Activated CD8-positive, alpha-beta memory T cell treated with anti-CD3 and anti-CD28 coated beads, Interleukin-2, amount 50 U/mL, for 1 hour (primary cell): ENCODE measurements around the gene CIDEB.
A peak's percentile ranks its signal among the peaks of the same experiment; 100 is the strongest.

Experiments
- DNase-seq: peaks from one replicate; pipeline ENCODE4 v3.0.0-alpha.2; 2020; ENCODE audit errors: extremely low read depth

CIDEB gene

DNA sequence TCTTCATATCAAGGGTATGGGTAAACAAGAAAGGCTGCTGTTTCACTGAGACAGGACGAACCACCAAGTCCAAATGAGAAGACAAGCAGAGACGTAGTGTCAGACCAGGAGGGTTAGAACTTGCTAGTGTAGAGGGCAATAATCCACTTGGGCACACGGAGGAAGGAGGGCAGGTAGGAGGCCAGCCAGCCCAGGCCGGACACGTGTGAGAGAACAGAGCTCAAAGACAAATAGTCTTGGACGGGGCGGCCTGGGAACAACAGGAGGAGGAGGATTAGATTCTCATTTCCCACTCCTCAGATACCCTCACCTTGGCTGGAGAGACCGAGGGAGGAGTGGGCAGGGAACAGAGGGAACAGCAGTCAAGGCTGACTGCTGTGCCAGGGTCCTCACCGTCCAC lies 17.0 kb downstream of the CIDEB start:
- DNase-seq, result no peak

DNA sequence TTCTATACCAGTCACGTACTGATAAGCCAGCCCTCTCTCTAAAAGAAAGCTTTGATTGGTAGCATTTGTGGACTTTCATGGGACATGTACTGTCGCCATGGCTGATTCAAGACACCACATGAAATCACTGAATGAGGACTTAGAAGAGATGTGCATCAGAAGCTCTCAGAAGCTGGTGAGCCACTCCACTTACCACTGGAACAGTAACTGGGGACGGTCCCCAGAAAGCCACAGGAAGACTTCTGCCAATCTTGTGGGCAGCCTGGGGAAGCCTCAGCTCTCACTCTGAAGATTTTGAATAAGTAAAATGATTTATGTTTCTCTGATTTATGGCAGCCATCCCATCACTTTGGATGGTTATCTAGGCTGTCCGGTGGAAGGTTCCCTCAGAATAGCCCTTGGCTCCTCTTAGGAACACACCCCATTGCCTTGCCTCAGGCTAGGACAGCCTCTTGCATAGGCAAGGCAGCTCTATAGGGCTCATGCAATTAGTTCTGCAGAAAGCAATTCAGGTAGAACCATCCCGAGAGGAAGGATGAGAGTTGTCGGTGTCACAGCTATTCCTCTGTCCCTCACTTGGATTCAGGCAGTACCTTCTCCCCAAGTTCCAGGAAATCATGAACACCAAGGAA lies 18.0 kb downstream of the CIDEB start:
- no peak for DNase-seq

DNA sequence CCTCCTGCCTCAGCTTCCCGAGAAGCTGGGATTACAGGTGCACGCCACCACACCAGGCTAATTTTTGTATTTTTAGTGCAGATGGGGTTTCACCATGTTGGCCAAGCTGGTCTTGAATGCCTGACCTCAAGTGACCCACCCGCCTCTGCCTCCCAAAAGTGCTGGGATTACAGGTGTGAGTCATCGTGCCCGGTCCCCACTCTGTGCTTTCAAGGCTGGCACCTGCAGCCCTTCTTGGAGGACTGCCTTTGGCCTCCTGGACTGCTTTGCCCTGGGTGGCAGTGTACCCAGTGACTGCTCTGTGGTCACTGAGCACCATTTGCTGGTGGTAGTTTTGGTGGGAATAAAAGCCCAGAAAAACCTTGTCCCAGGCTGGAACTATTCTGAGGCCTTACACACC lies 20.8 kb downstream of the CIDEB start:
- DNase-seq, result no peak

DNA sequence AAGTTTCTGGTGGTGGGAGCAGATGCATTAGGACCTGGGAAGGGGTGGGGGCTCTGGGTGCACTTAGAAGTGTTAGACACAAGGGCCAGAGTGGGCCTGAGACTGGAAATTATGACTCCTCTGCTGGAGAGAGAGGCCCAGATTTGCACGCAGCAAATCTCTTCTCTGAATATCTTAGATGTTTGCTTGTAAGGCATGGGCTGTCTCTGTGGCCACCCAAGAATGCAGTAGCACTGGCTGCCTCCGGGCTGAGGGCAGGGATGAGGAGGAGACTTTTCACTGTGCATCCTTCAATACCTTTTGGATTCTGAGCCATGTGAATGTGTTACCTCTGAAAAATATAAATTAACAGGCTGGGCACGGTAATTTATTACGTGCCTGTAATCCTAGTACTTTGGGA lies 22.4 kb downstream of the CIDEB start:
- DNase-seq, result no peak

DNA sequence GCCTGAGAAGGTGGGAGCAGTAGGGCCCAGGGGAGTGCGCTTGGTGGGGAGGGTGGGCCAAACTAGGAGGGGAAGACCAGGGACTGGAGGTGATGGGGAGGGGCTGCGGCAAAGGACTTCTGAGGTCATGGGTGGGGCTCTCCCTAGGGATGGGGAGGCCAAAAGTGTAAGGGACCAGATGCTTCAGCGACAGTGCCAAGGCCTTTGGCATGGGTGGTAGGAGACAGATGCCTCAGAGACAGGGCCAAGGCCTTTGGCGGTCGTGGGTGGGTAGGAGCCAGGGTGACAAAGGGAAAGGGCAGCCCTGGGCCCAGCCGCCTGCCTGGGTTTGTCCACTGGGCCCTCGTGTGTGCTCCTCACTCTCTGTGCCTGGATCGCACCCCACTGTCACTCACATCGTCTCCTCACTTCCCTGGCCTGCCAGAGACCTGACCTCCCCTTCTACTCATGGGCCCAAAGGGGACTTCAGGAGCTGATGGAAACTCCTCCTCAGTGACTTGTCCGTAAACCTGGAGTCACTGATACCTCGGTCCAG lies 23.2 kb downstream of the CIDEB start:
- no peak for DNase-seq

DNA sequence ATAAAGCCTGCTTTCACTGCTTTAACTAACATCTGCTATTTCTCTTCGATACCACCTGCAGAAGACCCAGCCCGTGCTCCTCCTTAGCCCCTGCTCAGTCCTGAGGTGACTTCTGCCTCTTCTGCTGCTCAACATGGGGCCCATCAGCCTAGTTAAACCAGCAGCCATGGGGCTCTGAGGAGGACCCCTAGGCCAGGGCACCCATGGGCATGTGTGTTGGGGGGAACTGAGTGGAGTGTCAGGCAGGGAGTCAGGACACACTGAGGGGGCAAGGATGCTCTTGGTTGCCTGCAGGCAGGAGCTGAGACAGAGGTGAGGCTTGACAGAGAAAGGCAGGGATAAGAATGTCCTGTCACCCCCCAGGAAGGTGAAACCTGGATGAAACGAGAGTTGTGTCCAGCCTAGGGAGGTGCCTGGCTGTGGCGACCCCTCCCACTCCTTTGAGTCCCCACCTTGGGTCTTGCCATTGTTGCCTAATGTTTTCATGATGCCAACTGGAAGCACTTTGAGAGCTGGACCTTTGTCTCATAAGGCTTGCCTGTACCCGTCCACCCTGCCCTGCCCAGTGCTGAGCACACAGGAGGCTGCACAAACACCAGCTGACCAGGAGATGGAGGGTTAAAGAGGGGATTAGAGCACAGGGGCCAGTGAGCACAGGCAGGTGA lies 23.8 kb downstream of the CIDEB start:
- DNase-seq, result no peak

DNA sequence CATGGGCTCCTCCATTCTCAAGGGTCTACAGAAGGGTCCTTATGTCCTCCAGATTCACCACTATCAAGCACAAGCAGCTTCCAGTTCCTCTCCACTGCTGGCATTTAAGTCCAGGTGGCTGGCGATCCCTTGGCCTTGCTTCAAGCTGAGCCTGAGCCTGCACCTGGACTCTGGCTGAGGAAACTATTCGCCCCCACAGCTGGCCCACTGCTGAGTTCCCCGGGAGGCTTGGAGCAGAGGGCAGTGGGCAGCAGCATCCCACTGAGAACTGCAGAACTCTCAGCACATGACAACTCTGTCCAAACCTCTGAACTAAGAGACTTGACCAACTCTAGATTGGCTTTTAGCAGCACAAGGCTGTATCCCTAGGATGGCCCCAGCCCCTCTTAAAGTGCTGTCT lies 25.0 kb downstream of the CIDEB start:
- DNase-seq, result no peak

DNA sequence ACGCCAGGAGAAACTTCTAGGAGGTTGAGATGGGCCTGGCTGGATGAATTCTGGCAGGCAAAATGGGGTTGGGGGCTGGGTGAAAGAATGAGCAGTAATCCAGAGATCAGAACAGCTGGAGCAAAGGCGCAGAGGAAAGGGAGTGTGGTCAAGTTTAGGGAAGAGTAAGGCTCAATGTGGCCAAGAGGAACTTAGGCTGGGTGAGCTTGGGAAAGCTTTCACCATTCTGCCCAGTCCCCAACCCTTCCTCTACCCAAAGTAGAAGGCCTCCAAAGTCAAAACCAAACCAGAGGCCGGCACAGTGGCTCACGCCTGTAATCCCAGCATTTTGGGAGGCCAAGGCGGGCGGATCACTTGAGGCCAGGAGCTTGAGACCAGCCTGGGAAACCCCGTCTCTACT lies 26.1 kb downstream of the CIDEB start:
- DNase-seq, result no peak

DNA sequence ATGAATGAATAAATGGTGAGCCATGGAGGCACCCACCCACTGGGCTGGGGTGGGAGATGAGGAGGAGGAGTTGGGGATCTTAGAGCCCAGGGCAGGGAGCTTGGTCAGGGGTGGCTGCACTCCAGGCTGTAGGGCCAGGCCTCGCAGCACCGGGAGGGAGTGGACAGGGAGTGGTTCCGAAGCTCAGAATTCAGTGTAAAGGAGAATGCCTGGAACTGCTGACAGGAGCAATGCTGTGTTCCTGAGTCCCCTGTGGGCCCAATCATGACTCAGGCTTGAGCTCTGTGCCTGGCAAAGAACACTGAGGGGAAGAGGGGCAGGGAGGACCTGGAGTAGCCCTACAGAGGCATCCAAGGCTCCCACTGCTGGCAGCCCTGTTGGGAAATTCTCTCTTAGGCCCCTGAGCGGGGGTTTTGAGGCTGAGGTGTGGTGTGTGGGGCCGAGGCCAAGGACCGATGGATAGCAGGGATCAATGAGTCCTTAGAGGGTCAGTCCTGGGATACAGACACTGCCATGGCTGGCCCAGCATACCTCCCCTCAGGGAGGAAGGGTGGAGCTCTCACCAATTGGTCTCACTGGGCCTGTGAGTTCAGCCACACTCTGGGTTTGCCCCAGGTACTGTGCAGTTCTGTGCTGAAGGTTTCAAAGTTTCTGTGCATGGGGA lies 26.8 kb downstream of the CIDEB start:
- no peak for DNase-seq

DNA sequence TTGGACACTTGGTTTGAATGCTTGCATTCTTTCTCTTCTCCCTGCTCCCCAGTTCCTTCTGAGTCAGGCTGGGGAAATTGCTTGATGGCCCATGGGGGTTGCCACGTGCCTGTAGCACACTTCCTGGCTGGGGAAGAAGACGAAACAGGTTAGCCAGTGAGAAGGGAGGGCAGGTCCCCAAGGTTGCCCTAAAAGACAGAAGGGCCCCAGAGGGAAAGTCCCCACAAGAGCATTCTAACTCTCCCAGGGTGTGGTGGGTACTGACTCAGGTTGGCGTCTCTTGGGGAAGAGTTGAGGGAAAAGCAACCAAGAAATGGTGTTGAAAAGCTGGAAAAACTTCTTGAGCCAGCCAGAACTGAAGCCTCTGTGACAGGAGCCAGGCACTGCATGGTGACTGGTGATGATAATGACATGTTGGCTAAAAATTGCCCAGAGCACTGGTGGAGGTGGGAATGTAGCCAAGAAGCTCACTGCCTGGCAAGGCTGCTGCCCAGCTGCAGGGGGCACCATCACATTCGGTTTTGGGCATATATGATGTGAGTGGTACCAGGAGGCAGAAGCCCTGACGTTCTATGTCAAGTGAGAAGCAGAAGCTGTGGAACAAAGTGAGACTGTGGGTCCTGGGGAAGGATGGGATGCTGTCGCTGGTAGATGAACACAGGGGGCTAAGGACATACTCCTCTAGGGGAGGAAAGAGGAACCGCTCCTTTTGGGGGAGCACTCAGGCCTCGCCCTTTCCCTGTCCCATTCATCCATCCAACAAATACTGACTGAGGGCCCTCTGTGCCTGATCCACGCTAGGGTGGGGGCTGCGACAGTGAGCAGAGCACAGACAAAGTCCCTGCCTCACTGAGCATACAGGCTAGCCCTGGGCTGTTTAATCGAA lies 28.2 kb downstream of the CIDEB start:
- DNase-seq, result no peak

DNA sequence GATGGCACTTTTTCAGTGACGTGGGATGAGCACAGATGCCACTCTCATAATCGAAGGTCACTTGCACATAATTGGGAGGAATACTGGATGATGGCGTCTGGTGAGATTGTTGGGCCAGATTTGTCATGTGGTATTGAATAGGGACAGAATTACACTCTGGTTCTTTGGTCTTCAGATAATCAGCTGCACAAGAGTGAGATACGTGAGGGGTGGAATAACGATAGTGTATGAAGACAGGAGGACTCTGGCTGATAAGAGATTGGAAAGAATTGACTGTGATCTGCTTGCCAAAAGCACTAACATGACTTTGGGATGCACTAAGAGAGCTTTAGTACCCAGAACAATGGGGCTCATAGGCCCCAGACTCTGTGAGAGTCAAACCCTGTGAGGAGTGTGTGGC lies 29.4 kb downstream of the CIDEB start:
- no peak for DNase-seq

DNA sequence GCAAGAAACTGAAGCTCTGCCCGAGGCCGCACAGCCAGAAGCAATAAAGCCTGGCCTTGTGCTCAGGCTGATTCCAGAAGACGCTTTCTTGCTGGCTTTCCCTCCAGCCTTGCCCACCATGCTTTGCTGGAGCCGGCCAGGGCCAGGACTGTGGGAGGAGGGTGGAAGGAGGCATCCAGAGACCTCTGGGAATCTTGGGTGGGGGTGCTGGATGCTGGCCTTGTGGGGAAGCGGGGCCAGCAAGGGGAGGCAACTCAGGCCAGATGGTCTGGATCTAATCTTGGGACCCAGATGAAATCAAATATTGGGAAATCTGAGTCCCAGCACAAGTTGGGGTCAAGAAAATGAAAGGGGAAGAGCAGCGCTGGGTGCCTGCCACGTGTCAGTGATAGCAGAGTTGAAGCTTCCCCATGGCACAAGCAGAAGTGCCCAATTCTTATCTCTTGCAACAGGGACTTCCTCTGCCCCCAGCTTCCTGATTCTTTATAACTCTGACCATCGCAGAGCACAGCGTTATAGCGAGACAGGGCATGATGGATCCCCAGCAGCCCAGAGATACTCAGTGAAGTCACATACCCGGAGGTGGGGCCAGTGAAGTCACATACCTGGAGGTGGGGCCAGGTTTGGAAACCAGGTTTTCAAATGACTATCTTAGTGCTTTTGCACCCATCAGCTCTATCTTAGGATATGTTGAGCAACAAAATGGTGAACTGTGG lies 30.0 kb downstream of the CIDEB start:
- DNase-seq, result no peak

DNA sequence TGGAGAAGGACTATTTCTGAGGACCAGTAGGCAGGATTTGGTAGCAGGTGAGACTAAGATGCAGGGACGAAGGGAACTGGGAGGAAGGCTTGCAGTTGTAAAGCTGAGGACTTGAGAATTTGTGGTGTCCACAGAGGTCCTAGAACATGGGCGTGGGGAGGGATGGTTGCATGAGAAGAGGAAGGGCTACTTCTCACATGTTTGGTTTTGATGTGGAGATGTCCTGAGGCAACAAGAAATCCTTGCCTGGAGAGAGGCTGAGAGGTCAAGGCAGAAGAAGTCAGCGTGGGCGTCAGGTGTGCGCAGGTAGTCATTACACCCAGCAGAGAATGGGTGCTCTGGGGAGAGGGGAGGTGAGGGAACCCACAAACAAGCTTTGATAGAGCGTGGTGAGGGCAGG lies 30.7 kb downstream of the CIDEB start:
- no peak for DNase-seq

DNA sequence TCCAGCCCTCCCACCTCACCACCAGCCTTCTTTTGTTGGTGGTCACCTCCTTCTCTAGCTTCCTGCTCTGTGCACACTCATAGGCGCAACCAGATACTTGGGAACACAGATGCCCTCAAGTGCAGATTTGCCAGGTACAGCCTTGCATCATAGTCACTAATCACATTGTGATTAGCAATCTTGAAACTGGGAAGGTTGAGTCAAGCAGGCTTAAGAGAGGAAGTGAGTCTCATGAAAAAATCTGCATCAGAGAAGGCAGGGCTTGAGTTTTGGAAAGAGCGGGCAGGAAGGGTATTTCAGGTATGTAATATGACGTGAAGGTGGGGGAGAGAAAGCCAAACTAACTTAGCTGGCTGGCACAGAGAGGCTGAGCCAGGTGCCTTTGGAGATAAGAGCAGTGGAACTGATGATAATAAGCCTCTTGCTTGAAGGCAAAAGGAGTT lies 33.7 kb downstream of the CIDEB start:
- DNase-seq, result no peak

DNA sequence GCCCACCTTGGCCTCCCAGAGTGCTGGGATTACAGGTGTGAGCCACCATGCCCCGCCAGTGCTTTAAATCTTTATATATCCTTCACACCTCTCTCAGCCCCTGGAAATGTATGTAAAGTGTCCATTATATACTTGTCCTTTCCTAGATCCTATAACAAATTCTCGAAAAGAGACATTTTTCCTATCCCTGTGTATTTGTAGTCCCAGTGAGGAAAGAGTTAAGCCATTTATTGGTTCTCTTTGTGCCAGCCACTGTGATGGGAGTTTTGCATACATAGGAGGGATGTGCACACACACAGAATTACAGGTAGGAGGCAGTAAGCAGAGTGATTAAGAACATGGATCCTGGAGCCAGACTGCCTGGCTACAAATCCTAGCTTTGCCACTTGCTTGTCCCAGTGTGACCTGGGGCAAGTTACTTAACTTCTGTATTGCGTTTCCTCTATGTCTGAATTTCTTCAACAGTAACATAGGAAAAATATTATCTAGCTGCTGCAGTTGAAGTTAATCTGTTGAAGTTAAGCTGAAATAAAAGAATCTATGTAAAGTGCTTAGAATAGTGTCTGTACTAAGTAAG lies 34.3 kb downstream of the CIDEB start:
- DNase-seq, result no peak

DNA sequence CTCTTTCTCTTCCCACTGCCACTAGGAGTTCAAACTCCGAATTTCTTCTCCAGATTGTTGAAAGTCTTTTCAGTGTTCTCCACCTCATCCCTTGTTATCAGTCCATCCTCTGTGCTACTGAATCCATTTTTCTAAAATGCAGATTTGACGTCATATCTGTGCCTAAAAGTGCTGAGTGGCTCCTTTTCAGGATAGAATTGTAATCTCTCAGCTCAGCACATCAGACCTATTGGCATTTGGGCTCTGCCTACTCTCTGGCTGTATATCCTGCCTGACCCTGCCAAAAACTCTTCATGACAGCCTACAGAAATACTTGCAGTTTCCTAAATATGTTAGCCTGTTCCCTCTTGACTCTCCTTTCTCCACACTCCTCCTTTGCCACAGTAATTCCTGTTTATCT lies 35.3 kb downstream of the CIDEB start:
- no peak for DNase-seq

DNA sequence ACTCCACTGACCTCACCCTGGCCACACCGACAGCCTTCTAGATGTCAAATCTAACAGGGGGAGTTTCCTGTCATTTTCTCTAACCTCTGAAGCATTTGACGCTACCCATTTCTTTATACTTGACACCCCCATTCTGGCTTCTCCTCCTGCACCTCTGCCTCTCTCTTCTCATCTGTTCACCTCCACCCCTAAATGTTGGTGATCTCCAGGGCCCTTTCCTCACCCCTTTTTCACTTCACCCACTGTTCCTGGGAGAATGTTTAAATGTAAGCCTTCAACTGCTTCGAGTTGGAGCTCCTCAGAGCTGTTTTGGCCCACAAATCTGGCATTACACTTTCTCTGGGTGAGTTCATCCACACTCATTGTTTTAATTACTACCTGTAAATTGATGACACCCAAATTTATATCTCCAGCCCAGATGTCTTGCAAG lies 35.9 kb downstream of the CIDEB start:
- DNase-seq, result no peak

DNA sequence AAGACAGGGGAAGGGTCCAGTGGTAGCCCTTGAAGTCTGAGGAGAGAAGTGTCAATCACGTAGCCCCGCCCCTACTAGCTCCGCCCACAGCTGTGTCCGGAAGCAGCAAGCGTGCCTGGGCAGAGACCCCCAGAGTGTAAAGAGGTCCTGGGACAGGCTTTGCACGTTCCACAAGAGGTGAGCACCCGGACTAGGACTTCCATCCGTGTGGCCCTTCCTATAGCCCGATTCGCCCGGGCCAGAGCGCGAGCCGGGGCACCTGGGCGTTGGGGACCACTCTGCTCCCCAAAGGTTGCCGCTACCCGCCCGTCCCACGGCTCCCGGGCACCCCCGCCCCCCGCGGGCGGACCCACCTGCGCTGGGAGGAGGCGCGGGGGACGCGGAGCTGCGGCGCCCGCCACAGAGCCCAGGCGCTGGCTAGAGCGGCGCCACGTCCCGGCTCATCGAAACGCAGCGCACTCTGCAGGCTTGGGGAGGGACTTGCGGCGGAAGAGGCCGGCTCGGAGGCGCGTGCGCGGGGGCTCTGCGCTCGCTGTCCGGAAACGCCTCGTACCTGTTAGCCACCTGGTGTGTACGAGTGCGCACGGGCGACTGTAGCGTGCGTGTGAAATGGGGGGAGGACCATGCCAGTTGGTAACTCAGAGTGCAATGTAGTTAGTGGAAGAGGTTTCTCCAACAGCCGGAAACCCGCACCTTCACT lies 36.5 kb downstream of the CIDEB start, which contains the start of gene RABGGTA:
Gene RABGGTA (minus strand): TSS at position 464 of the 700 bp plus-strand sequence. CDS start 482 bp downstream, outside the sequence.
- peak; percentile 84 for DNase-seq

DNA sequence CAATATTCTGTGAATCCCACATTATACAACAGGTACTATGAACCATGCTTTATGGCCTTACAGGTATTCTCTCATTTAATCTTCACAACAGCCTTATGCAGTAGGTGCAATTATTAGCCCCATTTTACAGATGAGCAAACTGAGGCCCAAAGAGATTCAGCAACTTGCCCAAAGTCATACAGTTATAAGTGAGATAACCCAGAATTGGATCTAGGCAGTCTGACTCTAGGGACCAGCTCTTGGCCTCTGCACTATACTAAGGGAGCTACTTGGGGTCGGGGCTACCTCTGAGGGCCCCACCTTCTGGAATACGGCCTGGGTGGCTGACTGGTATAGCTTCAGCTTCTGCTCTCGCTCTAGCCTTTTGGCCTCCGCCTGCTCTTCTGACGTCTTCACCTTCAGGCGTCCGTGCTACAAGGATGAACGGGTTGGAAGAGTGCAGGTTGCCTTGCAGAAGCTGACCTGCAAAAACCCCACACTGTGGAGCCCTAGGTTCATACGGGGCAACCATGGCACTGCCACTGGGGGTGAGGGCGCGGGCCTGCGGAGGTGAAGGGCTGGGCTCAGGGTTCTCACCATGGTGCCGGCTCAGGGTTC lies 37.1 kb downstream of the CIDEB start:
- DNase-seq, result no peak
